Measurements from ENCODE around the gene CAB39L.
"Not testable (repeated sequence)": the region's sequence is repeated elsewhere in the genome, so short reads cannot be mapped to it uniquely, and the experiment has no call there.

The CAB39L gene

GRCh38 chr13:49342454-49342853, 101.4 kb downstream of the CAB39L start:
- DNase-seq = no peak

- DNase-seq = no peak
These were observed 101.9 kb downstream of the CAB39L start for GRCh38 chr13:49341941-49342340.

GRCh38 chr13:49341517-49341916, 102.3 kb downstream of the CAB39L start:
- no peak for DNase-seq

- no peak for DNase-seq
These were observed 103.7 kb downstream of the CAB39L start for GRCh38 chr13:49340161-49340560.

GRCh38 chr13:49336655-49337054, 107.2 kb downstream of the CAB39L start:
- no peak for DNase-seq

- no peak for DNase-seq
These were observed 113.4 kb downstream of the CAB39L start for GRCh38 chr13:49330546-49330864.

GRCh38 chr13:49329831-49330545, 113.9 kb downstream of the CAB39L start:
- DNase-seq = no peak

- not testable (repeated sequence) for DNase-seq
These were observed 116.7 kb downstream of the CAB39L start for GRCh38 chr13:49327145-49327544.

- DNase-seq = no peak
These were observed 117.5 kb downstream of the CAB39L start for GRCh38 chr13:49326222-49326917.

GRCh38 chr13:49323344-49323743, 120.5 kb downstream of the CAB39L start:
- no peak for DNase-seq

- DNase-seq = no peak
These were observed 121.2 kb downstream of the CAB39L start for GRCh38 chr13:49322702-49323101.

- no peak for DNase-seq
These were observed 122.9 kb downstream of the CAB39L start for GRCh38 chr13:49320975-49321374.

- DNase-seq = no peak
These were observed 123.9 kb downstream of the CAB39L start for GRCh38 chr13:49319951-49320350.

- DNase-seq = peak; percentile 5
These were observed 124.3 kb downstream of the CAB39L start for GRCh38 chr13:49319551-49319950.

- no peak for DNase-seq
These were observed 127.9 kb downstream of the CAB39L start for GRCh38 chr13:49315756-49316482.

GRCh38 chr13:49315036-49315565, 128.8 kb downstream of the CAB39L start:
- no peak for DNase-seq

- no peak for DNase-seq
These were observed 129.5 kb downstream of the CAB39L start for GRCh38 chr13:49314344-49314882.

GRCh38 chr13:49311816-49312215, 132.0 kb downstream of the CAB39L start:
- DNase-seq = no peak

GRCh38 chr13:49310251-49310650, 133.6 kb downstream of the CAB39L start:
- no peak for DNase-seq

- DNase-seq = no peak
These were observed 134.9 kb downstream of the CAB39L start for GRCh38 chr13:49308921-49309408.

GRCh38 chr13:49308097-49308875, 135.6 kb downstream of the CAB39L start:
- no peak for DNase-seq

- no peak for DNase-seq
These were observed 136.5 kb downstream of the CAB39L start for GRCh38 chr13:49307365-49307764.

All from amniotic stem cell (primary cell).